ENCODE measurements around the gene SDE2.

GRCh38 chr1:226046240-226046639 lies 47.1 kb upstream of the SDE2 start:
- TF ChIP-seq POLR2A (IDR thresholded peaks at IDR 0.05) (no peak), CTCF (IDR thresholded peaks at IDR 0.05) (no peak), POLR2AphosphoS5 (IDR thresholded peaks at IDR 0.05) (no peak)
